ENCODE data around the gene SLC25A33.
A peak's percentile ranks its signal among the peaks of the same experiment; 100 is the strongest.

The SLC25A33 gene

DNA sequence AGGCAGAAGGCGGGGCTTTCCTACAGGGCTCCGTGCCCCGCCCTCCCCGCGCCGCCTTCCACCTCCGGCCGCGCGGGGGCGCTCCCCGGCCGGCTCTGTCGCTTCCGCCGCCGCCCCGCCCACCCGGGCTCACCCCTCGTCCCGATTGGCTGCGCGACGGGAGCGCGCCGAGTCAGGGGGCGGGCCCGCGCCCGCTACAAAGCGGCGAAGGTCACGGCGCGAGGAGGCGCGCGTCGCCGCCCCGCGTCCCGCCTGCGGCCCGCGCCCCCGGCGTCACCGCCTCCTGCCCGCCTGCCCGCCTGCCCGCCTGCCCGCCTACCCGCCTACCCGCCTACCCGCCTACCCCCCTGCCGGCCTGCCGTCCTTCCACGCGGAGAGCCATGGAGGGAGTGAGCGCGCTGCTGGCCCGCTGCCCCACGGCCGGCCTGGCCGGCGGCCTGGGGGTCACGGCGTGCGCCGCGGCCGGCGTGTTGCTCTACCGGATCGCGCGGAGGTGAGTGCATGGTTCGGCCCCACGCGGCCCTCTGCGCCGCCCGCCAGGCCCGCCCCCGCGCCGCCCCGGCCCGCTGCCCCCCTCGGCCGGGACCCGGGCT lies 49.4 kb downstream of the SLC25A33 start, which contains the start of gene TMEM201:
TSS of gene TMEM201 (plus strand) at position 361 of the 593 bp plus-strand sequence. CDS start at position 381, 20 bp downstream.
- Histone ChIP-seq H3K27ac (replicated peaks) (peak within 1 kb of the TSS; percentile 56), H3K27me3 (ENCODE audit: insufficient read depth, poor library complexity, severe bottlenecking) (no peaks in the 10 kb centered on the region), H3K4me3 (replicated peaks; ENCODE audit: insufficient read depth, low read length) (peak within 1 kb of the TSS; percentile 73)
- DNase-seq (ENCODE audit: low read depth in 1 of 2, low spot score in 1 of 2) = peak; percentile 82 to 89
- no peak for TF ChIP-seq POLR2AphosphoS5 (IDR thresholded peaks at IDR 0.05; ENCODE audit: low read depth)
- TF ChIP-seq, protein P1, sequence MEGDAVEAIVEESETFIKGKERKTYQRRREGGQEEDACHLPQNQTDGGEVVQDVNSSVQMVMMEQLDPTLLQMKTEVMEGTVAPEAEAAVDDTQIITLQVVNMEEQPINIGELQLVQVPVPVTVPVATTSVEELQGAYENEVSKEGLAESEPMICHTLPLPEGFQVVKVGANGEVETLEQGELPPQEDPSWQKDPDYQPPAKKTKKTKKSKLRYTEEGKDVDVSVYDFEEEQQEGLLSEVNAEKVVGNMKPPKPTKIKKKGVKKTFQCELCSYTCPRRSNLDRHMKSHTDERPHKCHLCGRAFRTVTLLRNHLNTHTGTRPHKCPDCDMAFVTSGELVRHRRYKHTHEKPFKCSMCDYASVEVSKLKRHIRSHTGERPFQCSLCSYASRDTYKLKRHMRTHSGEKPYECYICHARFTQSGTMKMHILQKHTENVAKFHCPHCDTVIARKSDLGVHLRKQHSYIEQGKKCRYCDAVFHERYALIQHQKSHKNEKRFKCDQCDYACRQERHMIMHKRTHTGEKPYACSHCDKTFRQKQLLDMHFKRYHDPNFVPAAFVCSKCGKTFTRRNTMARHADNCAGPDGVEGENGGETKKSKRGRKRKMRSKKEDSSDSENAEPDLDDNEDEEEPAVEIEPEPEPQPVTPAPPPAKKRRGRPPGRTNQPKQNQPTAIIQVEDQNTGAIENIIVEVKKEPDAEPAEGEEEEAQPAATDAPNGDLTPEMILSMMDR (IDR thresholded peaks at IDR 0.05; ENCODE audit: insufficient read depth, low read length) = peak; percentile 58

DNA sequence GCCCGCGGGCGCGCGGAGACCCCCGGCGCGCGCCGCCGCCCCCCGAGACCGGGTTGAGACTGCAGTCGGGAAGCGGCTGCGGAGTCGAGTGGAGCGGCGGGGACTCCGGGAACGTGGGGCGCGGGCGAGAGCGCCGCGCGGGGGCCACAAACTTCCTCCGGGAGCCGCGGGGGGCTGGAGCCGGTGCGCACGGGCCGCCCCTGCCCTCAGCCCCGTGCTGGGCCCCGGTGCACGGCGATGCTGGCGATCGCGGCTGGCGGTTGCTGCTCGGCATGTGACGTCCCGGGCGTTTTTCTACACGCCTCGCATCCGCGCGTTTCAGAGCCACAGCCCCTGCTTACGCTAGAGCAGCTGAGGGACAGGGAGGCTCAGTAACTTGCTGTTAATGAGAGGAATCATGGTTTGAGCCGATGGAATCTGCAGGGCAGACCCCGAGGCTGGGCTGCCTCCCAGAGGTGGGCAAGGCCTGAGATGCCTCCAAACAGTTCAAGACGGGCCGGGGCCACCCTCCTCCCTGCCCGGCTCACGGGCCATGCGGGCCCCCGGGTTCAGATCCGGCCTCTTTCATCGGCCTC lies 50.0 kb downstream of the SLC25A33 start:
- peak; percentile 18 to 36 for DNase-seq (ENCODE audit: low read depth in 1 of 2, low spot score in 1 of 2)
- TF ChIP-seq, protein P2, sequence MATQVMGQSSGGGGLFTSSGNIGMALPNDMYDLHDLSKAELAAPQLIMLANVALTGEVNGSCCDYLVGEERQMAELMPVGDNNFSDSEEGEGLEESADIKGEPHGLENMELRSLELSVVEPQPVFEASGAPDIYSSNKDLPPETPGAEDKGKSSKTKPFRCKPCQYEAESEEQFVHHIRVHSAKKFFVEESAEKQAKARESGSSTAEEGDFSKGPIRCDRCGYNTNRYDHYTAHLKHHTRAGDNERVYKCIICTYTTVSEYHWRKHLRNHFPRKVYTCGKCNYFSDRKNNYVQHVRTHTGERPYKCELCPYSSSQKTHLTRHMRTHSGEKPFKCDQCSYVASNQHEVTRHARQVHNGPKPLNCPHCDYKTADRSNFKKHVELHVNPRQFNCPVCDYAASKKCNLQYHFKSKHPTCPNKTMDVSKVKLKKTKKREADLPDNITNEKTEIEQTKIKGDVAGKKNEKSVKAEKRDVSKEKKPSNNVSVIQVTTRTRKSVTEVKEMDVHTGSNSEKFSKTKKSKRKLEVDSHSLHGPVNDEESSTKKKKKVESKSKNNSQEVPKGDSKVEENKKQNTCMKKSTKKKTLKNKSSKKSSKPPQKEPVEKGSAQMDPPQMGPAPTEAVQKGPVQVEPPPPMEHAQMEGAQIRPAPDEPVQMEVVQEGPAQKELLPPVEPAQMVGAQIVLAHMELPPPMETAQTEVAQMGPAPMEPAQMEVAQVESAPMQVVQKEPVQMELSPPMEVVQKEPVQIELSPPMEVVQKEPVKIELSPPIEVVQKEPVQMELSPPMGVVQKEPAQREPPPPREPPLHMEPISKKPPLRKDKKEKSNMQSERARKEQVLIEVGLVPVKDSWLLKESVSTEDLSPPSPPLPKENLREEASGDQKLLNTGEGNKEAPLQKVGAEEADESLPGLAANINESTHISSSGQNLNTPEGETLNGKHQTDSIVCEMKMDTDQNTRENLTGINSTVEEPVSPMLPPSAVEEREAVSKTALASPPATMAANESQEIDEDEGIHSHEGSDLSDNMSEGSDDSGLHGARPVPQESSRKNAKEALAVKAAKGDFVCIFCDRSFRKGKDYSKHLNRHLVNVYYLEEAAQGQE (IDR thresholded peaks at IDR 0.05; ENCODE audit: insufficient replicate concordance, low read depth) = no peak
- no peak for TF ChIP-seq POLR2AphosphoS5 (IDR thresholded peaks at IDR 0.05; ENCODE audit: low read depth)
- peak overlapping the region; percentile 73 for H3K4me3 ChIP-seq (replicated peaks; ENCODE audit: insufficient read depth, low read length)
- H3K27ac ChIP-seq (replicated peaks) = peak overlapping the region; percentile 56
- no peaks in the 10 kb centered on the region for H3K27me3 ChIP-seq (ENCODE audit: insufficient read depth, poor library complexity, severe bottlenecking)

DNA sequence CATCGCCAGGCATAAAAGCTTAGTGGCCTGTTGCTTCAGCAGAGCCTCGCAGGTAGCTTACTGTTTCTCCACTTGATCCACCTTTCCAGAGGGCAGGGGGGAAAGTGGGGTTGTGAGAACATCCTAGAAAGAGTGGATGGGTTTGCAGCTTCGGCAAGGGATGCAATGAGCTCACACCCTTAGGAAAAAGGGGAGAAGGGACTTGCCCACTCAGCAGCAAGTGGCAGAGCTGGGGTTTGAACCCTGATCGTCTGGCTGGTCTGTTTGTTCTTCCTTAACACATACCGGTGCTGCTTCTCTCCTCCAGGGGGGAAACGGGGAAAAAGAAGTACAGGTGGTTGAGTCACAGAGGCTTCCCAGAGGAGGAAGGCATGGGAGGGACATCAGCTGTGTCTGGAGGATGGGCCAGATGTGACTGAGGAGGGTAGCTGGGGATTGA lies 50.5 kb downstream of the SLC25A33 start:
- peak overlapping the region; percentile 73 for H3K4me3 ChIP-seq (replicated peaks; ENCODE audit: insufficient read depth, low read length)
- no peak for TF ChIP-seq SPI1 (IDR thresholded peaks at IDR 0.05; ENCODE audit: borderline replicate concordance, low read depth)
- no peak for TF ChIP-seq POLR2AphosphoS5 (IDR thresholded peaks at IDR 0.05; ENCODE audit: low read depth)
- TF ChIP-seq GABPA (IDR thresholded peaks at IDR 0.05; ENCODE audit: low read depth) = no peak
- TF ChIP-seq, protein P2 (IDR thresholded peaks at IDR 0.05; ENCODE audit: insufficient replicate concordance, low read depth) = no peak
- TF ChIP-seq, protein P1 (IDR thresholded peaks at IDR 0.05; ENCODE audit: insufficient read depth, low read length) = no peak
- peak in 1 of 2 experiments; percentile 21 for DNase-seq (ENCODE audit: low read depth in 1 of 2, low spot score in 1 of 2)
- H3K27ac ChIP-seq (replicated peaks) = peak overlapping the region; percentile 56
- H3K27me3 ChIP-seq (ENCODE audit: insufficient read depth, poor library complexity, severe bottlenecking) = no peaks in the 10 kb centered on the region

DNA sequence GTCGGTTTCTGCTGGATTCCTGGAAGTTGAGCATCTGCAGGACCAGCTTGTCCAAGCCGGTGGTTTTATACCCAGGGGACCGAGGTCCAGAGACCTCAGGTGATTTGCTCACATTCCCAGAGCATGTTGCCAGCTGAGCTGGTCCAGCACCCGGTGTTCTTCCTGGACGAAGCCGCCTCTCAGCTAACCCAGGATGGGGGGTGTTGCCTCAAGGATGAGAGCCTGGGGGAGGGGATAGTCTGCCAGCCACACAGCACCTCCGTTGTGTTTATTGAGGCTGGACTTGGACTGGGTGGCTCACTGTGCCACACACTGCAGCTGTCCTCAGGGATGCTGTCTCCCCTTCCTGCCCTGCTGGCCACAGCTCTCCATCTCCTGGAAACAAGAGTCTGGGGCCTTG lies 50.9 kb downstream of the SLC25A33 start:
- no peak for DNase-seq (ENCODE audit: low read depth in 1 of 2, low spot score in 1 of 2)
- Histone ChIP-seq H3K27ac (replicated peaks) (no peak overlapping the region), H3K27me3 (ENCODE audit: insufficient read depth, poor library complexity, severe bottlenecking) (no peaks in the 10 kb centered on the region), H3K4me3 (replicated peaks; ENCODE audit: insufficient read depth, low read length) (peak overlapping the region; percentile 73)
- TF ChIP-seq SPI1 (IDR thresholded peaks at IDR 0.05; ENCODE audit: borderline replicate concordance, low read depth) (no peak), POLR2AphosphoS5 (IDR thresholded peaks at IDR 0.05; ENCODE audit: low read depth) (no peak), GABPA (IDR thresholded peaks at IDR 0.05; ENCODE audit: low read depth) (no peak)
- TF ChIP-seq, protein P2 (IDR thresholded peaks at IDR 0.05; ENCODE audit: insufficient replicate concordance, low read depth) = no peak
- TF ChIP-seq, protein P1 (IDR thresholded peaks at IDR 0.05; ENCODE audit: insufficient read depth, low read length) = no peak
